HepG2 (cell line): ENCODE measurements around the gene RGR. TPM values are rescaled to one million over a fixed set of nuclear protein-coding genes. Genes with fewer than 3 reads are reported as not detected.

Experiments used
- ATAC-seq: fragments of 200-7000 bp; cut with Tn5 transposase; 3 replicates; pipeline ENCODE4 v1.9.1; 2020; ENCODE audit warnings: mild to moderate bottlenecking, moderate library complexity
- BruUV-seq: library from RNA; stranded (reverse); fragments of 400-500 nt; replicated peaks from 2 replicates; lab custom pipeline; 2021; lab: Mats Ljungman, UMichigan
- CTCF ChIA-PET: fragments of 300-600 bp; formaldehyde crosslinking; extraction: SDS; loops from one replicate; lab custom pipeline; 2021; ENCODE audit warnings: low total read pairs, inconsistent platforms, low intra/inter-chr PET ratio; lab: Yijun Ruan, JAX
- POLR2A ChIA-PET: fragments of 350-600 bp; sonication (Branson Sonifier 250); formaldehyde crosslinking; loops from one replicate; lab custom pipeline; 2020; ENCODE audit warnings: antibody characterized with exemption, inconsistent platforms; lab: Yijun Ruan, JAX
- DNase-seq: peaks from one replicate; pipeline ENCODE4 v3.0.0-alpha.2; 2015; ENCODE audit warnings: low spot score
- FAIRE-seq: peaks from 3 replicates; lab custom pipeline; 2011; peaks lifted over from hg19 to GRCh38; lab: Jason Lieb, UNC
- H2AFZ ChIP-seq: one replicate; pipeline ENCODE4 v1.6.1; 2011; ENCODE audit warnings: low read length, inconsistent platforms
- H3K27ac ChIP-seq: fragments of 300-600 bp; 3 replicates; pipeline ENCODE4 v1.8.0; 2011; ENCODE audit warnings: mixed run types, mild to moderate bottlenecking, mixed read lengths, low read length, inconsistent platforms; ENCODE audit not compliant: insufficient read depth; ENCODE audit errors: extremely low read length
- H3K27me3 ChIP-seq, 2 experiments: fragments of 200-600 bp in 1 of 2; 2 replicates in 1 of 2; 3 replicates in 1 of 2; pipeline versions ENCODE4 v1.6.0 to v1.8.0; 2011; ENCODE audit warnings: low read length in 2 of 2, mild to moderate bottlenecking in 2 of 2, moderate library complexity in 2 of 2, inconsistent platforms in 1 of 2; ENCODE audit not compliant: insufficient read depth in 2 of 2, control insufficient read depth in 1 of 2
- H3K36me3 ChIP-seq, 2 experiments: fragments of 200-600 bp in 1 of 2; replicated peaks in 1 of 2; 2 replicates in 1 of 2; 3 replicates in 1 of 2; pipeline versions ENCODE4 v1.5.1 to v1.8.0; 2011; ENCODE audit warnings: low read length in 2 of 2, inconsistent platforms in 1 of 2; ENCODE audit not compliant: insufficient read depth in 2 of 2, control insufficient read depth in 1 of 2
- H3K4me1 ChIP-seq: 2 replicates; pipeline ENCODE4 v1.5.1; 2012; ENCODE audit warnings: low read length, inconsistent platforms; ENCODE audit not compliant: insufficient read depth
- H3K4me2 ChIP-seq: 2 replicates; pipeline ENCODE4 v1.6.0; 2011; ENCODE audit warnings: low read depth, low read length, inconsistent platforms
- H3K4me3 ChIP-seq, 3 experiments: fragments of 200-600 bp in 1 of 3; sonication (generic), shearing (Covaris generic) in 1 of 3; replicated peaks in 1 of 3; 2 replicates each; pipeline ENCODE4 v1.5.1; 2011 to 2016; ENCODE audit warnings: low read length in 3 of 3, inconsistent platforms in 2 of 3, low read depth in 2 of 3, mild to moderate bottlenecking in 2 of 3, control low read depth in 1 of 3, mixed read lengths in 1 of 3; ENCODE audit not compliant: insufficient read depth in 1 of 3
- H3K79me2 ChIP-seq: one replicate; pipeline ENCODE4 v1.6.1; 2011; ENCODE audit warnings: low read length, inconsistent platforms; ENCODE audit not compliant: insufficient read depth
- H3K9ac ChIP-seq: 2 replicates; pipeline ENCODE4 v1.6.0; 2011; ENCODE audit warnings: mild to moderate bottlenecking, low read depth, low read length, inconsistent platforms; ENCODE audit not compliant: insufficient read depth
- H3K9me3 ChIP-seq: 2 replicates; pipeline ENCODE4 v1.5.1; 2012; ENCODE audit warnings: mild to moderate bottlenecking, low read length
- H4K20me1 ChIP-seq: 2 replicates; pipeline ENCODE4 v1.6.0; 2011; ENCODE audit warnings: inconsistent platforms, mild to moderate bottlenecking, low read length, moderate library complexity; ENCODE audit not compliant: insufficient read depth
- ARNTL ChIP-seq: sonication (generic); formaldehyde crosslinking; IDR thresholded peaks from 2 replicates; pipeline ENCODE4 v1.4.0; 2020; ENCODE audit warnings: mild to moderate bottlenecking, missing genetic modification reagents
- ELF1 ChIP-seq: sonication (generic); formaldehyde crosslinking; IDR thresholded peaks from 2 replicates; pipeline ENCODE4 v1.4.0; 2020; ENCODE audit warnings: missing genetic modification reagents
- HMGA1 ChIP-seq: sonication (generic); formaldehyde crosslinking; conservative IDR thresholded peaks from 2 replicates; pipeline ENCODE4 v1.4.0; 2020; ENCODE audit warnings: missing genetic modification reagents
- MBD4 ChIP-seq: IDR thresholded peaks from 2 replicates; pipeline ENCODE4 v1.6.1; 2012; ENCODE audit warnings: low read length, inconsistent platforms, borderline replicate concordance
- PLSCR1 ChIP-seq: sonication (generic); formaldehyde crosslinking; IDR thresholded peaks from 2 replicates; pipeline ENCODE4 v1.5.0; 2020; ENCODE audit warnings: missing genetic modification reagents, mild to moderate bottlenecking, borderline replicate concordance
- RBM22 ChIP-seq: fragments of 200-400 bp; formaldehyde crosslinking; optimal IDR thresholded peaks from 2 replicates; pipeline ENCODE3; 2017; ENCODE audit warnings: mild to moderate bottlenecking, low read length, moderate library complexity
- REXO4 ChIP-seq: sonication (generic); formaldehyde crosslinking; IDR thresholded peaks from 2 replicates; pipeline ENCODE4 v1.8.0; 2022; ENCODE audit warnings: missing genetic modification reagents, mild to moderate bottlenecking, borderline replicate concordance
- SOX5 ChIP-seq: IDR thresholded peaks from 2 replicates; pipeline ENCODE4 v1.6.1; 2016; ENCODE audit warnings: borderline replicate concordance
- XRCC5 ChIP-seq: fragments of 200-400 bp; formaldehyde crosslinking; optimal IDR thresholded peaks from 2 replicates; pipeline ENCODE3; 2017; ENCODE audit warnings: mild to moderate bottlenecking, low read length
- ZBTB43 ChIP-seq: sonication (generic); formaldehyde crosslinking; conservative IDR thresholded peaks from 2 replicates; pipeline ENCODE4 v1.4.0; 2020; ENCODE audit warnings: missing genetic modification reagents
- ZFP36L2 ChIP-seq: sonication (generic); formaldehyde crosslinking; IDR thresholded peaks from 2 replicates; pipeline ENCODE4 v1.4.0; 2020; ENCODE audit warnings: missing genetic modification reagents
- ZNF317 ChIP-seq: sonication (generic); formaldehyde crosslinking; IDR thresholded peaks from 2 replicates; pipeline ENCODE4 v1.5.0; 2020; ENCODE audit warnings: mild to moderate bottlenecking, missing genetic modification reagents
- ZNF569 ChIP-seq: sonication (generic); formaldehyde crosslinking; IDR thresholded peaks from 2 replicates; pipeline ENCODE4 v1.5.0; 2020; ENCODE audit warnings: mild to moderate bottlenecking, missing genetic modification reagents, moderate library complexity, borderline replicate concordance
- ZNF609 ChIP-seq: sonication (generic); formaldehyde crosslinking; IDR thresholded peaks from 2 replicates; pipeline ENCODE4 v1.4.0; 2020; ENCODE audit warnings: mild to moderate bottlenecking, missing genetic modification reagents, borderline replicate concordance
- ZSCAN31 ChIP-seq: sonication (generic); formaldehyde crosslinking; IDR thresholded peaks from 2 replicates; pipeline ENCODE4 v1.5.0; 2020; ENCODE audit warnings: low read depth, mild to moderate bottlenecking, missing genetic modification reagents
- WGBS: methylation state at CpG from one replicate; pipeline ENCODE4 v1.1.6; 2017; ENCODE audit warnings: low lambda C conversion rate; 5-methylcytosine and 5-hydroxymethylcytosine counted together
- in situ Hi-C: cut with HindIII; loops from 2 replicates; pipeline ENCODE4 v1.10.0; 2017; ENCODE audit warnings: low pct_unique_long_range_greater_than_20kb; ENCODE audit not compliant: extremely low pct_ligation_motif_present
- intact Hi-C: fragments of 100-400 bp; cut with micrococcal nuclease; formaldehyde crosslinking; loops from one replicate; pipeline ENCODE4 v1.10.0; 2022; ENCODE audit not compliant: unreplicated experiment
- polyA plus RNA-seq, 8 experiments: library from polyadenylated mRNA; depleted of rRNA in 3 of 8; stranded (reverse) in 7 of 8; unstranded in 1 of 8; fragments of >200 nt; fragmentation: Illumina TruSeq in 4 of 8; extraction: Trizol in 4 of 8; gene quantifications; 2 replicates each; pipeline versions ENCODE4 v1.2.1 to v1.2.3, GENCODE V29; 2011 to 2016; ENCODE audit warnings: low read depth in 4 of 8, missing spikeins in 1 of 8, mixed read lengths in 1 of 8; ENCODE audit not compliant: insufficient read depth in 1 of 8
- total RNA-seq, 5 experiments: library from RNA; depleted of rRNA; stranded (reverse); fragments of >200 nt; fragmentation: Illumina TruSeq; extraction: Trizol; gene quantifications; 2 replicates each; pipeline ENCODE4 v1.2.3, GENCODE V29; 2016; ENCODE audit warnings: low read depth in 1 of 5

Gene RGR
- total and polyA plus RNA-seq, 2 of the 13 experiments (the other 11 are each of a cell fraction or from before 2014, with no cell fraction given): 0.69 to 0.71 TPM

- CTCF ChIA-PET: no interaction called here
- no peak for FAIRE-seq
Measured at GRCh38 chr10:84230359-84230758, 14.5 kb upstream of the RGR start.

GRCh38 chr10:84232376-84232775 is 12.5 kb upstream of the RGR start:
- Histone ChIP-seq H3K27ac (no peak overlapping the region), H4K20me1 (no peaks in the 10 kb centered on the region), H3K4me2 (no peak overlapping the region; the same call in 1 of the 2 replicates), H2AFZ (no peak overlapping the region), H3K79me2 (no peaks in the 10 kb centered on the region), H3K27me3 (peaks cover 0 to 22% of the 10 kb centered on the region in 2 experiments; a peak in 2 of 5 replicates), H3K4me1 (no peaks in the 10 kb centered on the region), H3K4me3 (no peak overlapping the region), H3K9ac (no peak overlapping the region), H3K36me3 (no peaks in the 10 kb centered on the region), H3K9me3 (no peaks in the 10 kb centered on the region)
- BruUV-seq: no TSS peak
- 12% methylated on average over 4 of the region's 10 CpGs for WGBS
- ChIA-PET CTCF (no interaction called here), POLR2A (no interaction called here)
- intact Hi-C loops: no loop called here
- DNase-seq: no peak
- in situ Hi-C loops: no loop called here
- ATAC-seq: no peak; the same call in 1 of the 3 replicates
- no peak for FAIRE-seq
- TF ChIP-seq XRCC5: no peak
- TF ChIP-seq REXO4 (CRISPR knock-in tag): no peak
- TF ChIP-seq ARNTL (CRISPR knock-in tag): no peak
- TF ChIP-seq ZSCAN31 (CRISPR knock-in tag): no peak
- no peak for TF ChIP-seq MBD4
- no peak for TF ChIP-seq HMGA1 (CRISPR knock-in tag)
- TF ChIP-seq ZNF317 (CRISPR knock-in tag): no peak
- no peak for TF ChIP-seq ZNF609
- TF ChIP-seq SOX5 (CRISPR knock-in tag): no peak
- TF ChIP-seq ZBTB43 (CRISPR knock-in tag): no peak
- TF ChIP-seq PLSCR1: no peak

More at GRCh38 chr10:84230359-84230758, 14.5 kb upstream of the RGR start:
- ATAC-seq (no peak), DNase-seq (no peak)
- Histone ChIP-seq H3K4me1 (no peaks in the 10 kb centered on the region), H2AFZ (no peak overlapping the region), H3K9ac (no peak overlapping the region), H3K79me2 (no peaks in the 10 kb centered on the region), H3K36me3 (no peaks in the 10 kb centered on the region), H3K27ac (no peak overlapping the region), H3K4me3 (no peak overlapping the region), H4K20me1 (no peaks in the 10 kb centered on the region), H3K9me3 (no peaks in the 10 kb centered on the region), H3K4me2 (no peak overlapping the region), H3K27me3 (peaks cover 0 to 20% of the 10 kb centered on the region in 2 experiments; a peak in 2 of 5 replicates)
- WGBS: 8% methylated on average over 1 of the region's 1 CpG
- POLR2A ChIA-PET: no interaction called here
- intact Hi-C loops (no loop called here), in situ Hi-C loops (no loop called here)
- no peak for TF ChIP-seq ZNF569
- no peak for TF ChIP-seq RBM22
- no peak for TF ChIP-seq ELF1 (CRISPR knock-in tag)
- TF ChIP-seq ZFP36L2 (CRISPR knock-in tag): no peak
- no TSS peak for BruUV-seq
